HCT116 (cell line): ENCODE data around the gene SLC4A5.

Experiments used
- ATF3 ChIP-seq: IDR thresholded peaks from 2 replicates; pipeline ENCODE4 v1.6.1; 2012
- CTCF ChIP-seq, 3 experiments: fragments of 200-600 bp in 1 of 3; sonication (generic) in 1 of 3; IDR thresholded peaks in 2 of 3; conservative IDR thresholded peaks in 1 of 3; 2 replicates each; pipeline ENCODE4 v1.5.1; 2012 to 2017; ENCODE audit warnings: low read depth in 2 of 3, low read length in 2 of 3, antibody characterized with exemption in 1 of 3, borderline replicate concordance in 1 of 3, control low read depth in 1 of 3, mild to moderate bottlenecking in 1 of 3, mixed read lengths in 1 of 3, mixed run types in 1 of 3, moderate library complexity in 1 of 3; ENCODE audit not compliant: insufficient read depth in 1 of 3
- EZH2 ChIP-seq: fragments of 200-600 bp; sonication (generic); IDR thresholded peaks from 2 replicates; pipeline ENCODE4 v1.6.1; 2017; ENCODE audit warnings: antibody characterized with exemption, mixed run types
- EZH2phosphoT487 ChIP-seq: fragments of 200-600 bp; IDR thresholded peaks from 2 replicates; pipeline ENCODE4 v1.6.1; 2018; ENCODE audit warnings: antibody characterized with exemption, borderline replicate concordance
- POLR2A ChIP-seq: IDR thresholded peaks from 2 replicates; pipeline ENCODE4 v1.7.0; 2011; ENCODE audit warnings: borderline replicate concordance; ENCODE audit not compliant: insufficient read depth, insufficient read length; ENCODE audit errors: extremely low read depth
- POLR2AphosphoS5 ChIP-seq: IDR thresholded peaks from 2 replicates; pipeline ENCODE4 v1.6.1; 2011; ENCODE audit warnings: mild to moderate bottlenecking, low read depth, low read length, moderate library complexity
- RAD21 ChIP-seq: IDR thresholded peaks from 2 replicates; pipeline ENCODE4 v1.6.1; 2012; ENCODE audit warnings: low read depth, mild to moderate bottlenecking
- REST ChIP-seq: IDR thresholded peaks from 2 replicates; pipeline ENCODE4 v1.6.1; 2012; ENCODE audit warnings: low read depth
- SP1 ChIP-seq: IDR thresholded peaks from 2 replicates; pipeline ENCODE4 v1.6.1; 2012; ENCODE audit warnings: low read depth
- TCF7L2 ChIP-seq: IDR thresholded peaks from 2 replicates; pipeline ENCODE4 v1.7.0; 2011; ENCODE audit warnings: borderline replicate concordance, inconsistent platforms; ENCODE audit not compliant: insufficient read depth, insufficient read length; ENCODE audit errors: extremely low read depth
- ZFX ChIP-seq: fragments of 450-650 bp; IDR thresholded peaks from 2 replicates; pipeline ENCODE4 v1.6.1; 2017
- ZNF274 ChIP-seq: fragments of 200-500 bp; sonication (Bioruptor generic); IDR thresholded peaks from 2 replicates; pipeline ENCODE4 v1.6.1; 2014; ENCODE audit warnings: mild to moderate bottlenecking, low read depth, low read length, inconsistent platforms

DNA sequence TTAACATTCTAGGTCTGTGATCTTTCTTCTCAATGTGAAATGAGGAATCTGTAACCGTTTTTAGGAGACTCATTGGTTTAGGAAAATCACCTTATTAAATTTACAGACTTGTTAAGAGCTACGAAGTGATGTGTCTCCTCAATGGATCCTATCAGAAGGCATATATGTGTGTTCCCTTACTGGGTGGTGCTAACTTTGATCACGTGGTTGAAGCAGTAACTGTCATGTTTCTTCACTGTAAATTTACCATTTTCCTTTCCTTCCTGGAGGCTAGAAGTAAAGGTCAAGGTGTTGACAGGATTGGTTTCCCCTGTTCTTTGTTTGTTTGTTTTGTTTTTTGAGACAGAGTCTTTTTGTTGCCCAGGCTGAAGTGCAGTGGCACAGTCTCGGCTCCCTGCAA lies 146.2 kb downstream of the SLC4A5 start:
- no peak for TF ChIP-seq CTCF (IDR thresholded peaks at IDR 0.05 in 2 of 3, conservative IDR thresholded peaks at IDR 0.05 in 1 of 3; ENCODE audit: borderline replicate concordance in 1 of 3, insufficient read depth in 1 of 3, low read depth in 2 of 3, low read length in 2 of 3)
- TF ChIP-seq EZH2 = no peak
- TF ChIP-seq POLR2A = no peak
- TF ChIP-seq RAD21 = no peak
- no peak for TF ChIP-seq POLR2AphosphoS5
- no peak for TF ChIP-seq ATF3
- TF ChIP-seq ZFX = no peak
- no peak for TF ChIP-seq SP1
- no peak for TF ChIP-seq ZNF274
- TF ChIP-seq EZH2phosphoT487 = no peak
- TF ChIP-seq REST = no peak
- no peak for TF ChIP-seq TCF7L2
